WTC11 (cell line): Measurements from ENCODE around the gene RASGRP2. TPM values are rescaled to one million over a fixed set of nuclear protein-coding genes. Genes with fewer than 3 reads are reported as not detected.
A peak's percentile ranks its signal among the peaks of the same experiment; 100 is the strongest.

Source experiments
- ATAC-seq: fragments of 200-7000 bp; cut with Tn5 transposase; 2 replicates; pipeline ENCODE4 v1.10.0; 2021; ENCODE audit warnings: mild to moderate bottlenecking, moderate library complexity
- CTCF ChIA-PET: fragments of 300-600 bp; sonication (Branson Sonifier 250); formaldehyde crosslinking; loops from one replicate; lab custom pipeline; 2021; ENCODE audit warnings: antibody characterized with exemption; lab: Charles Lee
- POLR2A ChIA-PET: fragments of 350-600 bp; sonication (Branson Sonifier 250); formaldehyde crosslinking; loops from one replicate; lab custom pipeline; 2021; ENCODE audit warnings: antibody characterized with exemption; lab: Charles Lee
- DNase-seq: peaks from one replicate; pipeline ENCODE4 v3.0.0; 2021; ENCODE audit warnings: low spot score
- H3K27ac Mint-ChIP-seq: 2 replicates; pipeline ENCODE4 v1.8.0; 2021; ENCODE audit warnings: mixed read lengths
- H3K27me3 Mint-ChIP-seq: 2 replicates; pipeline ENCODE4 v1.8.0; 2021; ENCODE audit warnings: low read depth, mild to moderate bottlenecking, moderate library complexity, mixed read lengths
- H3K36me3 Mint-ChIP-seq: 2 replicates; pipeline ENCODE4 v1.8.0; 2021; ENCODE audit warnings: mixed read lengths
- H3K4me1 Mint-ChIP-seq: 2 replicates; pipeline ENCODE4 v1.8.0; 2022; ENCODE audit warnings: mixed read lengths
- H3K4me3 Mint-ChIP-seq: 2 replicates; pipeline ENCODE4 v1.8.0; 2021; ENCODE audit warnings: mild to moderate bottlenecking, moderate library complexity, mixed read lengths
- H3K9me3 Mint-ChIP-seq: 2 replicates; pipeline ENCODE4 v1.8.0; 2021; ENCODE audit warnings: mixed read lengths
- AR ChIP-seq: fragments of 250-450 bp; sonication (Bioruptor Pico); IDR thresholded peaks from 2 replicates; pipeline ENCODE4 v1.9.0; 2021; ENCODE audit warnings: mild to moderate bottlenecking
- ATF1 ChIP-seq: sonication (generic); formaldehyde crosslinking; IDR thresholded peaks from 2 replicates; pipeline ENCODE4 v1.8.1; 2023; ENCODE audit warnings: mild to moderate bottlenecking, moderate library complexity, missing genetic modification reagents
- CBFB ChIP-seq: sonication (generic); formaldehyde crosslinking; IDR thresholded peaks from 2 replicates; pipeline ENCODE4 v1.8.1; 2022; ENCODE audit warnings: mild to moderate bottlenecking, low read depth, missing genetic modification reagents
- CREM ChIP-seq: sonication (generic); formaldehyde crosslinking; IDR thresholded peaks from 2 replicates; pipeline ENCODE4 v1.8.1; 2022; ENCODE audit warnings: mild to moderate bottlenecking, missing genetic modification reagents, moderate library complexity
- EMX1 ChIP-seq: fragments of 250-450 bp; sonication (Bioruptor Pico); IDR thresholded peaks from 2 replicates; pipeline ENCODE4 v1.8.0; 2021; ENCODE audit warnings: mild to moderate bottlenecking
- ESRRA ChIP-seq: sonication (generic); formaldehyde crosslinking; IDR thresholded peaks from 2 replicates; pipeline ENCODE4 v1.8.1; 2022; ENCODE audit warnings: mild to moderate bottlenecking, missing genetic modification reagents, borderline replicate concordance
- ETV6 ChIP-seq: sonication (generic); formaldehyde crosslinking; IDR thresholded peaks from 2 replicates; pipeline ENCODE4 v1.8.1; 2022; ENCODE audit warnings: mild to moderate bottlenecking, missing genetic modification reagents
- FOXP1 ChIP-seq: sonication (generic); formaldehyde crosslinking; IDR thresholded peaks from 2 replicates; pipeline ENCODE4 v1.8.0; 2022; ENCODE audit warnings: missing genetic modification reagents, mild to moderate bottlenecking, moderate library complexity, borderline replicate concordance
- GTF2I ChIP-seq: fragments of 250-450 bp; sonication (Bioruptor Pico); conservative IDR thresholded peaks from 2 replicates; pipeline ENCODE4 v1.4.0; 2021; ENCODE audit warnings: mild to moderate bottlenecking
- MAX ChIP-seq: sonication (generic); formaldehyde crosslinking; IDR thresholded peaks from 2 replicates; pipeline ENCODE4 v1.8.0; 2022; ENCODE audit warnings: mild to moderate bottlenecking, missing genetic modification reagents
- MXD4 ChIP-seq: fragments of 250-450 bp; sonication (Bioruptor Pico); IDR thresholded peaks from 2 replicates; pipeline ENCODE4 v1.8.0; 2021; ENCODE audit warnings: mild to moderate bottlenecking, moderate library complexity, borderline replicate concordance
- MYBL2 ChIP-seq: sonication (generic); formaldehyde crosslinking; IDR thresholded peaks from 2 replicates; pipeline ENCODE4 v1.8.1; 2023; ENCODE audit warnings: mild to moderate bottlenecking, moderate library complexity, missing genetic modification reagents
- OVOL2 ChIP-seq: fragments of 250-450 bp; sonication (Bioruptor Pico); IDR thresholded peaks from 2 replicates; pipeline ENCODE4 v1.9.0; 2021; ENCODE audit warnings: mild to moderate bottlenecking, borderline replicate concordance
- ZNF121 ChIP-seq: sonication (generic); formaldehyde crosslinking; IDR thresholded peaks from 2 replicates; pipeline ENCODE4 v1.8.0; 2023; ENCODE audit warnings: missing genetic modification reagents
- ZNF232 ChIP-seq: sonication (generic); formaldehyde crosslinking; IDR thresholded peaks from 2 replicates; pipeline ENCODE4 v1.8.0; 2022; ENCODE audit warnings: mild to moderate bottlenecking, missing genetic modification reagents
- ZNF263 ChIP-seq: sonication (generic); formaldehyde crosslinking; IDR thresholded peaks from 2 replicates; pipeline ENCODE4 v1.8.1; 2022; ENCODE audit warnings: low read depth, mild to moderate bottlenecking, moderate library complexity, missing genetic modification reagents
- ZNF416 ChIP-seq: fragments of 250-450 bp; sonication (Bioruptor Pico); IDR thresholded peaks from 2 replicates; pipeline ENCODE4 v1.9.0; 2021; ENCODE audit warnings: mild to moderate bottlenecking, inconsistent platforms
- total RNA-seq: library from RNA; stranded (reverse); gene quantifications from 3 replicates; pipeline ENCODE4 v1.2.3, GENCODE V29; 2021
- TF ChIP-seq, protein P1 (sequence below): sonication (generic); formaldehyde crosslinking; IDR thresholded peaks from 2 replicates; pipeline ENCODE4 v1.8.1; 2023; ENCODE audit warnings: mild to moderate bottlenecking, missing genetic modification reagents, borderline replicate concordance
- TF ChIP-seq, protein P2 (sequence below): sonication (generic); formaldehyde crosslinking; IDR thresholded peaks from 2 replicates; pipeline ENCODE4 v1.8.0; 2023; ENCODE audit warnings: missing genetic modification reagents
- TF ChIP-seq, protein P3 (sequence below): sonication (generic); formaldehyde crosslinking; IDR thresholded peaks from 2 replicates; pipeline ENCODE4 v1.8.0; 2022; ENCODE audit warnings: mild to moderate bottlenecking, missing genetic modification reagents
- TF ChIP-seq, protein P4 (sequence below): sonication (generic); formaldehyde crosslinking; IDR thresholded peaks from 2 replicates; pipeline ENCODE4 v1.8.1; 2022; ENCODE audit warnings: low read depth, mild to moderate bottlenecking, moderate library complexity, missing genetic modification reagents, borderline replicate concordance
- TF ChIP-seq, protein P5 (sequence below): sonication (generic); formaldehyde crosslinking; IDR thresholded peaks from 2 replicates; pipeline ENCODE4 v1.8.1; 2022; ENCODE audit warnings: mild to moderate bottlenecking, moderate library complexity, missing genetic modification reagents
- TF ChIP-seq, protein P6 (sequence below): sonication (generic); formaldehyde crosslinking; IDR thresholded peaks from 2 replicates; pipeline ENCODE4 v1.8.0; 2022; ENCODE audit warnings: mild to moderate bottlenecking, missing genetic modification reagents

RASGRP2 gene
- total RNA-seq, 1 experiment from 2014 or later: 31.9 TPM

DNA sequence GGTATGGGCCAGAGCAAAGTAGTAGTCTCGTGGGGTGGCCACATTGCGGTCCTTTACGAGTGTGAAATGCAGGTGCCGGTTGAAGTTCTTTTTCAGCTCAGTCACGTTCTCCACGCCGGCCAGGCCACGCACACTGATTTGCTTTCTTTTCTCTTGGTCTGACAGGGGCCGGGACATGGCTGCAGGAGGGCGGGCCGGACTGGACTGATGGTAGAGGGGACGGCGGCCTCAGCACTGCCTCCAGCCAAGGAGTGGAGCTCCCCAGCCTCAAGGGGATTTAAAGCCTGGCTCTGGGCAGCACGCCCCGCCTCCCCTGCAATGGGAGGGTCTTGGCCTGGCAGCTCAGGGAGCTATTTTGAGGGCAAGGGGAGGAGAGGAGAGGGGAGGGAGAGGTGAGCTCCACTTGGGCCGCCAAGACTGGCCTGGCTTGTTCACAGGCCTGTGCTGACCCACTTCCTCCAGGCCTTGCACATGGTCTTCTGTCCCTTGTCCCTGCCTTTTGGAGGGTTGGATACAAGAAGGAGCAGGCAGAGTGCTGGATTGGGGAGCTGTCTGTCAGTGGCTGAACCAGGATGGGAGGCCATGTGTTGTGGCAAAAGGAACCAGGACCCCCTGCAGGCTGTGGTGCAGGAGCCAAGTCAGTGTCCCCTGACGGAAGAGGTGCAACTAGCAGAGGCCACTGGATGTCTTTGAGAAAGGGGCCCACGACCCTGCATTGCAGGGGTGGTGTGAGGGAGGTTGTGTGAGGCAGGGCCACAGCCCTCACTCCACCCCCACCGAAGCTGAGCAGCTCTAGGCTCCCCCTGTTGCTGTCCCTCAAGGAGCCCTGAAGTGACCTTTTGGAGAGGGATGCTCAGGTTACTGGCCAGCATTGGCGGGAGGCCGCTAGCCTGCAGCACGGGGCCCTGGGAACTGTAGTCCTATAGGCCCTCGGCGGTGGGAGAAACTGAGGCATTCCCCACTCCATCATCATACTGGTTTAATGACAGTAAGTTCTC is 16.1 kb upstream of the RASGRP2 start, which contains the start of gene PYGM:
Gene PYGM (minus strand): TSS at position 253 of the 998 bp plus-strand sequence. CDS start 76 bp downstream, at position 177.
- H3K27ac Mint-ChIP-seq: peak within 1 kb of the TSS; percentile 94
- no peaks in the 10 kb centered on the region; the same call in 1 of the 2 replicates for H3K27me3 Mint-ChIP-seq
- POLR2A ChIA-PET: interaction anchor here (0.7 to 5.0 kb wide), 9 partner anchors 13 to 540 kb away, joined by 3 to 45 read pairs (median 3); partner anchors contain the start of gene SF1
- TF ChIP-seq EMX1 (no peak), CBFB (CRISPR knock-in tag) (no peak), CREM (peak; percentile 48; the same call in 1 of the 2 replicates), AR (CRISPR knock-in tag) (no peak), MXD4 (CRISPR knock-in tag) (no peak), GTF2I (CRISPR knock-in tag) (no peak), ZNF232 (CRISPR knock-in tag) (no peak), ATF1 (CRISPR knock-in tag) (no peak), ZNF121 (CRISPR knock-in tag) (peak; percentile 79), ESRRA (CRISPR knock-in tag) (no peak), MYBL2 (CRISPR knock-in tag) (no peak), ETV6 (CRISPR knock-in tag) (0 out of 2 replicates have a peak, but pooled peaks have one; percentile 53), ZNF263 (no peak), ZNF416 (0 out of 2 replicates have a peak, but pooled peaks have one; percentile 5), OVOL2 (CRISPR knock-in tag) (no peak), FOXP1 (CRISPR knock-in tag) (peak; percentile 45; the same call in 1 of the 2 replicates), MAX (CRISPR knock-in tag) (peak; percentile 70)
- TF ChIP-seq, protein P1, sequence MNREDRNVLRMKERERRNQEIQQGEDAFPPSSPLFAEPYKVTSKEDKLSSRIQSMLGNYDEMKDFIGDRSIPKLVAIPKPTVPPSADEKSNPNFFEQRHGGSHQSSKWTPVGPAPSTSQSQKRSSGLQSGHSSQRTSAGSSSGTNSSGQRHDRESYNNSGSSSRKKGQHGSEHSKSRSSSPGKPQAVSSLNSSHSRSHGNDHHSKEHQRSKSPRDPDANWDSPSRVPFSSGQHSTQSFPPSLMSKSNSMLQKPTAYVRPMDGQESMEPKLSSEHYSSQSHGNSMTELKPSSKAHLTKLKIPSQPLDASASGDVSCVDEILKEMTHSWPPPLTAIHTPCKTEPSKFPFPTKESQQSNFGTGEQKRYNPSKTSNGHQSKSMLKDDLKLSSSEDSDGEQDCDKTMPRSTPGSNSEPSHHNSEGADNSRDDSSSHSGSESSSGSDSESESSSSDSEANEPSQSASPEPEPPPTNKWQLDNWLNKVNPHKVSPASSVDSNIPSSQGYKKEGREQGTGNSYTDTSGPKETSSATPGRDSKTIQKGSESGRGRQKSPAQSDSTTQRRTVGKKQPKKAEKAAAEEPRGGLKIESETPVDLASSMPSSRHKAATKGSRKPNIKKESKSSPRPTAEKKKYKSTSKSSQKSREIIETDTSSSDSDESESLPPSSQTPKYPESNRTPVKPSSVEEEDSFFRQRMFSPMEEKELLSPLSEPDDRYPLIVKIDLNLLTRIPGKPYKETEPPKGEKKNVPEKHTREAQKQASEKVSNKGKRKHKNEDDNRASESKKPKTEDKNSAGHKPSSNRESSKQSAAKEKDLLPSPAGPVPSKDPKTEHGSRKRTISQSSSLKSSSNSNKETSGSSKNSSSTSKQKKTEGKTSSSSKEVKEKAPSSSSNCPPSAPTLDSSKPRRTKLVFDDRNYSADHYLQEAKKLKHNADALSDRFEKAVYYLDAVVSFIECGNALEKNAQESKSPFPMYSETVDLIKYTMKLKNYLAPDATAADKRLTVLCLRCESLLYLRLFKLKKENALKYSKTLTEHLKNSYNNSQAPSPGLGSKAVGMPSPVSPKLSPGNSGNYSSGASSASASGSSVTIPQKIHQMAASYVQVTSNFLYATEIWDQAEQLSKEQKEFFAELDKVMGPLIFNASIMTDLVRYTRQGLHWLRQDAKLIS (CRISPR knock-in tag): no peak
- TF ChIP-seq, protein P2, sequence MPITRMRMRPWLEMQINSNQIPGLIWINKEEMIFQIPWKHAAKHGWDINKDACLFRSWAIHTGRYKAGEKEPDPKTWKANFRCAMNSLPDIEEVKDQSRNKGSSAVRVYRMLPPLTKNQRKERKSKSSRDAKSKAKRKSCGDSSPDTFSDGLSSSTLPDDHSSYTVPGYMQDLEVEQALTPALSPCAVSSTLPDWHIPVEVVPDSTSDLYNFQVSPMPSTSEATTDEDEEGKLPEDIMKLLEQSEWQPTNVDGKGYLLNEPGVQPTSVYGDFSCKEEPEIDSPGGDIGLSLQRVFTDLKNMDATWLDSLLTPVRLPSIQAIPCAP: no peak
- TF ChIP-seq, protein P3, sequence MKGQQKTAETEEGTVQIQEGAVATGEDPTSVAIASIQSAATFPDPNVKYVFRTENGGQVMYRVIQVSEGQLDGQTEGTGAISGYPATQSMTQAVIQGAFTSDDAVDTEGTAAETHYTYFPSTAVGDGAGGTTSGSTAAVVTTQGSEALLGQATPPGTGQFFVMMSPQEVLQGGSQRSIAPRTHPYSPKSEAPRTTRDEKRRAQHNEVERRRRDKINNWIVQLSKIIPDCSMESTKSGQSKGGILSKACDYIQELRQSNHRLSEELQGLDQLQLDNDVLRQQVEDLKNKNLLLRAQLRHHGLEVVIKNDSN (CRISPR knock-in tag): 0 out of 2 replicates have a peak, but pooled peaks have one; percentile 11
- TF ChIP-seq, protein P4, sequence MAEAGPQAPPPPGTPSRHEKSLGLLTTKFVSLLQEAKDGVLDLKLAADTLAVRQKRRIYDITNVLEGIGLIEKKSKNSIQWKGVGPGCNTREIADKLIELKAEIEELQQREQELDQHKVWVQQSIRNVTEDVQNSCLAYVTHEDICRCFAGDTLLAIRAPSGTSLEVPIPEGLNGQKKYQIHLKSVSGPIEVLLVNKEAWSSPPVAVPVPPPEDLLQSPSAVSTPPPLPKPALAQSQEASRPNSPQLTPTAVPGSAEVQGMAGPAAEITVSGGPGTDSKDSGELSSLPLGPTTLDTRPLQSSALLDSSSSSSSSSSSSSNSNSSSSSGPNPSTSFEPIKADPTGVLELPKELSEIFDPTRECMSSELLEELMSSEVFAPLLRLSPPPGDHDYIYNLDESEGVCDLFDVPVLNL: no peak
- TF ChIP-seq, protein P5, sequence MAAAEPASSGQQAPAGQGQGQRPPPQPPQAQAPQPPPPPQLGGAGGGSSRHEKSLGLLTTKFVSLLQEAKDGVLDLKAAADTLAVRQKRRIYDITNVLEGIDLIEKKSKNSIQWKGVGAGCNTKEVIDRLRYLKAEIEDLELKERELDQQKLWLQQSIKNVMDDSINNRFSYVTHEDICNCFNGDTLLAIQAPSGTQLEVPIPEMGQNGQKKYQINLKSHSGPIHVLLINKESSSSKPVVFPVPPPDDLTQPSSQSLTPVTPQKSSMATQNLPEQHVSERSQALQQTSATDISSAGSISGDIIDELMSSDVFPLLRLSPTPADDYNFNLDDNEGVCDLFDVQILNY (CRISPR knock-in tag): no peak; the same call in 1 of the 2 replicates
- TF ChIP-seq, protein P6, sequence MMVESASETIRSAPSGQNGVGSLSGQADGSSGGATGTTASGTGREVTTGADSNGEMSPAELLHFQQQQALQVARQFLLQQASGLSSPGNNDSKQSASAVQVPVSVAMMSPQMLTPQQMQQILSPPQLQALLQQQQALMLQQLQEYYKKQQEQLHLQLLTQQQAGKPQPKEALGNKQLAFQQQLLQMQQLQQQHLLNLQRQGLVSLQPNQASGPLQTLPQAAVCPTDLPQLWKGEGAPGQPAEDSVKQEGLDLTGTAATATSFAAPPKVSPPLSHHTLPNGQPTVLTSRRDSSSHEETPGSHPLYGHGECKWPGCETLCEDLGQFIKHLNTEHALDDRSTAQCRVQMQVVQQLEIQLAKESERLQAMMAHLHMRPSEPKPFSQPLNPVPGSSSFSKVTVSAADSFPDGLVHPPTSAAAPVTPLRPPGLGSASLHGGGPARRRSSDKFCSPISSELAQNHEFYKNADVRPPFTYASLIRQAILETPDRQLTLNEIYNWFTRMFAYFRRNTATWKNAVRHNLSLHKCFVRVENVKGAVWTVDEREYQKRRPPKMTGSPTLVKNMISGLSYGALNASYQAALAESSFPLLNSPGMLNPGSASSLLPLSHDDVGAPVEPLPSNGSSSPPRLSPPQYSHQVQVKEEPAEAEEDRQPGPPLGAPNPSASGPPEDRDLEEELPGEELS (CRISPR knock-in tag): 0 out of 2 replicates have a peak, but pooled peaks have one; percentile 40

More for the DNA sequence above, 16.1 kb upstream of the RASGRP2 start, which contains the start of gene PYGM:
- H3K36me3 Mint-ChIP-seq: peaks cover 10% of the 10 kb centered on the region
- peak within 1 kb of the TSS; percentile 50 for H3K4me3 Mint-ChIP-seq
- ATAC-seq (peak; percentile 76), DNase-seq (peak; percentile 84)
- CTCF ChIA-PET: interaction anchor here (0.6 to 7.5 kb wide), 17 partner anchors 8 to 475 kb away, joined by 3 to 150 read pairs (median 4); partner anchors contain the start of genes BAD, NRXN2, RASGRP2 and SF1
- H3K4me1 Mint-ChIP-seq: peaks cover 67% of the 10 kb centered on the region
- no peaks in the 10 kb centered on the region for H3K9me3 Mint-ChIP-seq
